Glutamatergic neuron (in vitro differentiated cells): ENCODE data around the gene PTPRM. TPM values are rescaled to one million over a fixed set of nuclear protein-coding genes. Genes with fewer than 3 reads are reported as not detected.

ENCODE experiments used
- DNase-seq: peaks from one replicate; pipeline ENCODE4 v3.0.0; 2022
- H3K27ac Mint-ChIP-seq: one replicate; pipeline ENCODE4 v1.8.0; 2020; ENCODE audit warnings: mild to moderate bottlenecking, mixed read lengths, inconsistent platforms; ENCODE audit not compliant: unreplicated experiment
- H3K27me3 Mint-ChIP-seq: one replicate; pipeline ENCODE4 v1.8.0; 2020; ENCODE audit warnings: mild to moderate bottlenecking, moderate library complexity, mixed read lengths, inconsistent platforms; ENCODE audit not compliant: unreplicated experiment
- H3K36me3 Mint-ChIP-seq: one replicate; pipeline ENCODE4 v1.8.0; 2020; ENCODE audit warnings: mild to moderate bottlenecking, mixed read lengths, inconsistent platforms; ENCODE audit not compliant: unreplicated experiment
- H3K4me1 Mint-ChIP-seq: one replicate; pipeline ENCODE4 v1.8.0; 2020; ENCODE audit warnings: mild to moderate bottlenecking, low read depth, mixed read lengths, inconsistent platforms; ENCODE audit not compliant: unreplicated experiment
- H3K4me3 Mint-ChIP-seq: one replicate; pipeline ENCODE4 v1.8.0; 2020; ENCODE audit warnings: mild to moderate bottlenecking, mixed read lengths, inconsistent platforms; ENCODE audit not compliant: unreplicated experiment
- H3K9me3 Mint-ChIP-seq: one replicate; pipeline ENCODE4 v1.8.0; 2020; ENCODE audit warnings: mild to moderate bottlenecking, moderate library complexity, mixed read lengths, inconsistent platforms; ENCODE audit not compliant: unreplicated experiment
- total RNA-seq: library from RNA; stranded (reverse); fragmentation: NEBNext Ultra II Directional; extraction: Animal tissue kit (Norgen Biotek cat#: 25700); gene quantifications from one replicate; pipeline ENCODE4 v1.2.1, GENCODE V29; 2021; ENCODE audit not compliant: unreplicated experiment
- TF ChIP-seq, protein P1 (sequence below): fragments of 200-600 bp; sonication (generic); IDR thresholded peaks from one replicate; pipeline ENCODE4 v1.5.0; 2021; ENCODE audit not compliant: partially characterized antibody, unreplicated experiment

The PTPRM gene
- total RNA-seq, 1 donor from 2014 or later = 23.9 TPM

DNA sequence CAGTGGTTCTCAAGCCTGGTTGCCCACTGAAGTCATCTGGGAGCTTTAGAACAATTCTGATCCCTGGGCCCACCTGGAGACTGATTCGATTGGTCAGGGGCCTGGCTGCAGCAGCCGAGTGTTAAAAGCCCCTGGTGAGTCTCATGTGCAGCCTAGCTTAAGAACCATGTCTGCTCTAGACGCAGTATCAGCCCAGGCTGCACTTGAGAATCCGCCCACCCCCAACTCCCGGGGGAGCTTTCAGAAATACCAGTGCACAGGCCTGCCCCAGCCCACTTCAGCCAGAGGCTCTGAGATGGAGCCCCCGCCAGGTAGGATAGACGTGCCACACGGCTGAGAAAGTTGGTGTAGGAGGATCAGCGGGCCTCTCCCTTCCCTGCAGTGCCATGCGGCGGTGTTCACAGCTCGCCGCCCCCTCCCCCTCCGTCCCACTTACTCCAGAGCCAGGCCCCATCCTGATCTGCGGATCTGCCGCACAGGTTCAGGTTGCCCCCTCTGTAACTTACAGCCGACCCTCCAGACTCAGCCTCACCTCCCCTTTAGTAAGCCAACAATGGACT is 833.2 kb downstream of the PTPRM start:
- peaks cover 4% of the 10 kb centered on the region for H3K36me3 Mint-ChIP-seq

DNA sequence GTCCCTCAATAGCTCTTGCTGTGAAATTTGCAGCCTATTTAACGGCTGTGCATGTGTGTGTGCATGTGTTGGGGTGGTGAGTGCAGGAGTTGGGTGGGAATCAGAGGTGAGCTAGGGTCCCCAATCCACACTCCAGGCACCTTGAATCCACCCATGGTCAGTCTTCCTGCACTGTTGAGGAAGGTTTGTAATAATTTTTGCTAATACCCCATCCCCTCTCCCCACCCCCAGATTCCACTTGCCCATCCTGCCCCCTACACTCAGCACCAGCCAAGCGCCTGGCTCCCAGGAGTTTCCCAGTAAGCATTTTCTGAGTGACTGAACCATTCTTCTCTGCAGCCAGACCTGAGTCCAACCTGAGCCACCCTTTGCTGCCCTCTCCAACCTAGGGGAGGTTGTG is 833.7 kb downstream of the PTPRM start:
- no peak overlapping the region for H3K27ac Mint-ChIP-seq
- H3K36me3 Mint-ChIP-seq = peaks cover 4% of the 10 kb centered on the region
- DNase-seq = no peak
- TF ChIP-seq, protein P1, sequence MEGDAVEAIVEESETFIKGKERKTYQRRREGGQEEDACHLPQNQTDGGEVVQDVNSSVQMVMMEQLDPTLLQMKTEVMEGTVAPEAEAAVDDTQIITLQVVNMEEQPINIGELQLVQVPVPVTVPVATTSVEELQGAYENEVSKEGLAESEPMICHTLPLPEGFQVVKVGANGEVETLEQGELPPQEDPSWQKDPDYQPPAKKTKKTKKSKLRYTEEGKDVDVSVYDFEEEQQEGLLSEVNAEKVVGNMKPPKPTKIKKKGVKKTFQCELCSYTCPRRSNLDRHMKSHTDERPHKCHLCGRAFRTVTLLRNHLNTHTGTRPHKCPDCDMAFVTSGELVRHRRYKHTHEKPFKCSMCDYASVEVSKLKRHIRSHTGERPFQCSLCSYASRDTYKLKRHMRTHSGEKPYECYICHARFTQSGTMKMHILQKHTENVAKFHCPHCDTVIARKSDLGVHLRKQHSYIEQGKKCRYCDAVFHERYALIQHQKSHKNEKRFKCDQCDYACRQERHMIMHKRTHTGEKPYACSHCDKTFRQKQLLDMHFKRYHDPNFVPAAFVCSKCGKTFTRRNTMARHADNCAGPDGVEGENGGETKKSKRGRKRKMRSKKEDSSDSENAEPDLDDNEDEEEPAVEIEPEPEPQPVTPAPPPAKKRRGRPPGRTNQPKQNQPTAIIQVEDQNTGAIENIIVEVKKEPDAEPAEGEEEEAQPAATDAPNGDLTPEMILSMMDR = no peak
- H3K27me3 Mint-ChIP-seq = peaks cover 3% of the 10 kb centered on the region
- no peak overlapping the region for H3K4me3 Mint-ChIP-seq
- peaks cover 4% of the 10 kb centered on the region for H3K9me3 Mint-ChIP-seq
- H3K4me1 Mint-ChIP-seq = peaks cover 8% of the 10 kb centered on the region

More for the DNA sequence above, 833.2 kb downstream of the PTPRM start:
- DNase-seq = peak; percentile 33
- Mint-ChIP-seq H3K4me1 (peaks cover 8% of the 10 kb centered on the region), H3K4me3 (no peak overlapping the region), H3K9me3 (peaks cover 2% of the 10 kb centered on the region), H3K27me3 (peaks cover 3% of the 10 kb centered on the region), H3K27ac (no peak overlapping the region)
- TF ChIP-seq, protein P1 = no peak

DNA sequence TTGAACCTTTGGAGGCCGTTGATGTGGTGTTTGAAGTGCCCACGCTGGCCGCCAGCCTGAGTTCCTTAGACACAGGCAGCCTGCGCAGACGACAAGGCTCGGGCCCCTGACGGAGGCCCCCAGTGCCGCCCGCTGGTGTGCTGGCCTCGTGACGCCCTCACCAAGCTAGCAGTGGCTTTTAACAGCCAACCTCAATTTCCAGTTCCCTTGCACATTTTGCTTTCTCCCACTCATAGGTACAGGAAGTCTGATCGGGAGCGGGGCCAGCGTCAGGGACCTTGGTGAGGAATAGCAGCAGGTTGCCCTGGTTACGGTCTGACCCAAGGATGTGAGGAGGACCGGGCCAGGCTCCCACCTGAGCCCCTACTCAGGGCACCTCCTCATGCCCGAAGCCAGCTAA is 834.5 kb downstream of the PTPRM start:
- DNase-seq = no peak
- peaks cover 4% of the 10 kb centered on the region for H3K36me3 Mint-ChIP-seq
- no peak overlapping the region for H3K27ac Mint-ChIP-seq
- H3K4me3 Mint-ChIP-seq = no peak overlapping the region
- H3K4me1 Mint-ChIP-seq = peaks cover 5% of the 10 kb centered on the region
- TF ChIP-seq, protein P1 = no peak
- peaks cover 2% of the 10 kb centered on the region for H3K9me3 Mint-ChIP-seq
- no peaks in the 10 kb centered on the region for H3K27me3 Mint-ChIP-seq

DNA sequence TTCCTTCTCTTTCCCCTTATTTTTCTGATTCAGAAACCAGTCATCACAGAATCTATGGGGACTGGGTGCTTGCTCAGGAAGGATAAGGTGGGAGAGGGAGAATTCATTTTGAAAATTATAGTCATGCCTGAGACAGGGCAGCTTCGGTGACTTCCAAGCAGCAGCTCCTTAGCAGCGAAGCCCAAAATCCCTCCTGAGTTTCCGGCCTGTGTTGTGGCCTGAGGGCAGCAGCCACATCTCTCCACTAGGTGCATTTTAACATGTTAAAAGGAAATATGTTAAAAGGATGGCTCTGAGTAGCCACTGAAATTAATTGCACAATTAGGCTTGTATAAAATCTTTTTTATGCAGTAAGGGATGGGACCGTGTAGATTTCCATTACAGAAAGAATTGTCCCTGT is 835.1 kb downstream of the PTPRM start:
- DNase-seq = no peak
- Mint-ChIP-seq H3K36me3 (peaks cover 4% of the 10 kb centered on the region), H3K4me3 (no peak overlapping the region), H3K9me3 (peaks cover 2% of the 10 kb centered on the region), H3K4me1 (no peaks in the 10 kb centered on the region), H3K27ac (no peak overlapping the region), H3K27me3 (no peaks in the 10 kb centered on the region)
- TF ChIP-seq, protein P1 = no peak

DNA sequence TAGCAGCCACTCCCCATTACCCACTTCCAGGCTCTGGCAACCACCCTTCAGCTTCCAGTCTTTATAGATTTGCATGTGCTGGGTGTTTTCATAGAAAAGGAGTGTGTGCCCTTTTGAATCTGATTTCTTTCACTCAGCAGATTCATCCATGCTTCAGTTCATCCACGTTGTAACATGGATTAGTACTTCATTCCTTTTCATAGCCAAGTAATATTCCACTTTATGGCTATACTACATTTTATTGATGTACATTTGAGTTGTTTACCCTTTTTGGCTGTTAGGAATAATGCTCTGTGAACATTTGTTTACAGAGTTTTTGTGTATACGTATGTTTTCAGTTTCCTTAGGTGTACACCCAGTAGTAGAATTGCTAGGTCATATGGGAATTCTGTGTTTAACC is 836.6 kb downstream of the PTPRM start:
- Mint-ChIP-seq H3K9me3 (peaks cover 2% of the 10 kb centered on the region), H3K4me3 (no peak overlapping the region), H3K27me3 (no peaks in the 10 kb centered on the region), H3K36me3 (peaks cover 4% of the 10 kb centered on the region), H3K4me1 (no peaks in the 10 kb centered on the region), H3K27ac (no peak overlapping the region)
- TF ChIP-seq, protein P1 = no peak
- DNase-seq = no peak
